GM19438 (cell line): Measurements from ENCODE around the gene MED13L.

Experiments
- ATAC-seq: cut with Tn5 transposase; IDR thresholded peaks from one replicate; pipeline ENCODE4 v1.9.1; 2021; ENCODE audit warnings: low read depth; ENCODE audit not compliant: unreplicated experiment

Gene MED13L

GRCh38 chr12:116104167-116104767 is 173.2 kb downstream of the MED13L start:
- ATAC-seq: no peak

GRCh38 chr12:116101991-116102390 is 175.5 kb downstream of the MED13L start:
- ATAC-seq: no peak

GRCh38 chr12:116099652-116100432 is 177.7 kb downstream of the MED13L start:
- no peak for ATAC-seq

- no peak for ATAC-seq
Observed at GRCh38 chr12:116096874-116097273, 180.6 kb downstream of the MED13L start.

- no peak for ATAC-seq
Observed at GRCh38 chr12:116094475-116094874, 183.0 kb downstream of the MED13L start.

- ATAC-seq: no peak
Observed at GRCh38 chr12:116093915-116094314, 183.6 kb downstream of the MED13L start.

GRCh38 chr12:116092776-116093175 is 184.7 kb downstream of the MED13L start:
- ATAC-seq: no peak

GRCh38 chr12:116092162-116092561 is 185.3 kb downstream of the MED13L start:
- no peak for ATAC-seq

GRCh38 chr12:116091579-116091978 is 185.9 kb downstream of the MED13L start:
- ATAC-seq: no peak

- no peak for ATAC-seq
Observed at GRCh38 chr12:116090516-116090915, 187.0 kb downstream of the MED13L start.

- ATAC-seq: no peak
Observed at GRCh38 chr12:116089080-116089479, 188.4 kb downstream of the MED13L start.

- ATAC-seq: no peak
Observed at GRCh38 chr12:116087962-116088361, 189.5 kb downstream of the MED13L start.

GRCh38 chr12:116087399-116087798 is 190.1 kb downstream of the MED13L start:
- ATAC-seq: no peak

GRCh38 chr12:116080415-116080814 is 197.1 kb downstream of the MED13L start:
- no peak for ATAC-seq

- no peak for ATAC-seq
Observed at GRCh38 chr12:116078396-116078795, 199.1 kb downstream of the MED13L start.

- ATAC-seq: no peak
Observed at GRCh38 chr12:116077431-116077830, 200.1 kb downstream of the MED13L start.

- no peak for ATAC-seq
Observed at GRCh38 chr12:116076399-116076798, 201.1 kb downstream of the MED13L start.

- no peak for ATAC-seq
Observed at GRCh38 chr12:116074686-116075085, 202.8 kb downstream of the MED13L start.

- no peak for ATAC-seq
Observed at GRCh38 chr12:116071555-116072230, 205.8 kb downstream of the MED13L start.

GRCh38 chr12:116070444-116070843 is 207.0 kb downstream of the MED13L start:
- ATAC-seq: no peak

GRCh38 chr12:116069943-116070342 is 207.6 kb downstream of the MED13L start:
- ATAC-seq: no peak

- ATAC-seq: no peak
Observed at GRCh38 chr12:116068853-116069252, 208.6 kb downstream of the MED13L start.
